Astrocyte (in vitro differentiated cells and primary cell): ENCODE measurements around the gene FAM98C.

Source experiments
- EZH2 ChIP-seq: IDR thresholded peaks from 2 replicates; pipeline ENCODE4 v1.6.1; 2012; ENCODE audit warnings: mild to moderate bottlenecking, low read length, inconsistent platforms; ENCODE audit not compliant: insufficient read depth
- TF ChIP-seq, protein P1 (sequence below): IDR thresholded peaks from 2 replicates; pipeline ENCODE4 v1.5.1; 2011; ENCODE audit warnings: low read depth, mild to moderate bottlenecking, inconsistent platforms, low read length, moderate library complexity; ENCODE audit not compliant: insufficient read depth

GRCh38 chr19:38420935-38421334 is 18.0 kb downstream of the FAM98C start:
- TF ChIP-seq, protein P1, sequence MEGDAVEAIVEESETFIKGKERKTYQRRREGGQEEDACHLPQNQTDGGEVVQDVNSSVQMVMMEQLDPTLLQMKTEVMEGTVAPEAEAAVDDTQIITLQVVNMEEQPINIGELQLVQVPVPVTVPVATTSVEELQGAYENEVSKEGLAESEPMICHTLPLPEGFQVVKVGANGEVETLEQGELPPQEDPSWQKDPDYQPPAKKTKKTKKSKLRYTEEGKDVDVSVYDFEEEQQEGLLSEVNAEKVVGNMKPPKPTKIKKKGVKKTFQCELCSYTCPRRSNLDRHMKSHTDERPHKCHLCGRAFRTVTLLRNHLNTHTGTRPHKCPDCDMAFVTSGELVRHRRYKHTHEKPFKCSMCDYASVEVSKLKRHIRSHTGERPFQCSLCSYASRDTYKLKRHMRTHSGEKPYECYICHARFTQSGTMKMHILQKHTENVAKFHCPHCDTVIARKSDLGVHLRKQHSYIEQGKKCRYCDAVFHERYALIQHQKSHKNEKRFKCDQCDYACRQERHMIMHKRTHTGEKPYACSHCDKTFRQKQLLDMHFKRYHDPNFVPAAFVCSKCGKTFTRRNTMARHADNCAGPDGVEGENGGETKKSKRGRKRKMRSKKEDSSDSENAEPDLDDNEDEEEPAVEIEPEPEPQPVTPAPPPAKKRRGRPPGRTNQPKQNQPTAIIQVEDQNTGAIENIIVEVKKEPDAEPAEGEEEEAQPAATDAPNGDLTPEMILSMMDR = no peak
- no peak for TF ChIP-seq EZH2
